G401 (cell line): Measurements from ENCODE around the gene ADTRP. TPM values are rescaled to one million over a fixed set of nuclear protein-coding genes. Genes with fewer than 3 reads are reported as not detected.
"Not testable (repeated sequence)": the region's sequence is repeated elsewhere in the genome, so short reads cannot be mapped to it uniquely, and the experiment has no call there.

Experiments used
- DNase-seq: peaks from one replicate; pipeline ENCODE4 v3.0.0-alpha.2; 2015; ENCODE audit warnings: low spot score
- in situ Hi-C: cut with HindIII; loops from 2 replicates; pipeline ENCODE4 v1.10.0; 2016; ENCODE audit warnings: low sequenced_read_pairs, mixed read lengths
- total RNA-seq: library from RNA; depleted of rRNA; stranded (reverse); fragments of >200 nt; shearing (Covaris generic); gene quantifications from 2 replicates; pipeline ENCODE4 v1.2.3, GENCODE V29; 2014

ADTRP gene
- total RNA-seq, 1 experiment from 2014 or later = 16.8 TPM

DNA sequence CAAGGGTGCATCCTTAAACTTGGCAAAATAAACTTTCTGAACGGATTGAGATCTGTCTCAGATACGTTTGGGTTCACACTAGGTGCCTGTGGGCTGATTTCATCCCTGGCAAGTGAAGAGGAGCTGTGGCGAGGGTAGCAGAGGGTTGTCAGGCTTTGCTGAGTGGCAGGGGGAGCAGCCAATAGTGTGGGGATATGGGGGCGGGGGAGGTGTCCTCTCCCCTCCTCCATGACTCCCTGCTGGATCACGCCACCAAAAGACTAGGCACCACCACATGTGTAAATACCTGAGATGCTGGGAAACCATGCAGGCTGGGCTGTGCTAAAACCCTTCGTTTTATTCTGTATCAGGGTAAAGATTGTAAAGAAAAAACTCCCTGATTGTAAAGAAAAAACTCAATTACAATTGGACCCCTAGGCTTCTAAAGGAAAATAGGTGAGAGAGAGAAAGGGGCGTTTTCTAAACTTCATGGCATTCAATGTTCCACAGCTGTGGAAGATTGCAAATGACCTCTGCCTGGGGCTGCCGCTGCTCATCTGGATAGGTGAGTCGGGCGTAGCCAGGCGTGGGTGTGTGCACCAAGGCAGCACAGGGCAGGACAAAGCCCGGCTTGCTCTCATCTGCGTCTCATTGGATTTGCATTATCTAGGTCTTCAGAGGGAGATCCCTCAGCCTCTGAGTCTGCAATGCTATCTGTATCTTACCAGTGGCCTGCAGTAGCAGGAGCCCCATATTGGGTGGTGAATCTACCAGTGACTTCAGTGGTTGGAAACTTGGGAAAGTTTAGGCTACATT is 26.9 kb upstream of the ADTRP start:
- in situ Hi-C loops = no loop called here

DNA sequence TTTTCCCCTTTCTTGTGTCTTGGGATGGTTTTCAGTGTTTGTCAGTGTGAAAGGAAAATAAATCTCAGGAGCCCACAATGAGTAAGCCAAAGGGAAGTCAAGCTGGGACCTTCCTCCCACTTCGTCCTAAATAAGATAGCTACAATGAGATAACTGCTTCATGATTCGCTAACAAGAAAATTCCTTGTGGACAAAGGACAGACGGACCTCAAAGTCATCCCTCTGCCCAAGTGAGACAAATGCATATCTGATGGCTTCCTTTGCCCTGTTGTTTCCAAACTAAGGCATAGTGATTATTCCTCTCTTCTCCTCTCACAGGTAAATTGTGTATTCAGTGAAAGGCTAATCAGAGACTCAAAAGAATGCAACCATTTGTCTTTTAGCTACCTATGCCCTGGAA is 26.1 kb upstream of the ADTRP start:
- in situ Hi-C loops = no loop called here
- no peak for DNase-seq

More for the DNA sequence above, 26.9 kb upstream of the ADTRP start:
- no peak for DNase-seq

DNA sequence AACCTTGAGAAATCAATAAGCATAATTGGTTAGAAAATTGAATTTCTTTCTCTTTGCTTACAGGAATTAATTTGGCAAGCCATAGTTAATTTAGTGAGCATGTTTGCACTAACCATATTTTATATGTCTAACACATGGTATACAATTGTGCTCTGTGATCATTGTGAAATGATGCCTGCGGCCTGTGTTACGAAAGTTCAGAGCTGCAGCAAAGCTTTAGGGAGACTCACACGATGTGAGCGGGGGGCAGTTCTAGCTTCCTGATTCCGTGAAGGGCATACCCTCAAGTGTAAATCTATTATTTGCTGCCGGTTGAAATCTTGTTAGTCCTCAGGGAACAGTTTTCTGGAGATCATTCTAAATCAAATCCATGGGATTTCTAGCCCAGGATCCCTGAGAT is 25.5 kb upstream of the ADTRP start:
- DNase-seq = no peak
- in situ Hi-C loops = no loop called here

DNA sequence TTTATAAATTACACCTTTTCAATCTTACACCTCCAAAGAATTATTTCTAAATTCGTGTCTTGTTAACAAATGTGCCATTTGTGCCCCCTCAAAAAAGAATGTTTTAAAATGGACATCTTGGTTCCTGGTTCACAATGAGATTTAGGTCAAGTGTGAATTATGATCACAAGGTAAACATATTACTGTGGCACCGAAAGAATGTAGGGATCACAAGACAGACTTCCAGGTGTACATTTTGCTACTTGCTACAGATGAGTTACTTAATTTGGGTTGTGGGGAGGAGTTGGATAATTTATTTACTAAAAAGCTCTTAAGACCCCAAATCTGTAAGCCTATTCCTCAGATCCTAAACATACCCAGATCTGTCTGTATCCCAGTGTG is 25.0 kb upstream of the ADTRP start:
- in situ Hi-C loops = no loop called here
- DNase-seq = no peak

DNA sequence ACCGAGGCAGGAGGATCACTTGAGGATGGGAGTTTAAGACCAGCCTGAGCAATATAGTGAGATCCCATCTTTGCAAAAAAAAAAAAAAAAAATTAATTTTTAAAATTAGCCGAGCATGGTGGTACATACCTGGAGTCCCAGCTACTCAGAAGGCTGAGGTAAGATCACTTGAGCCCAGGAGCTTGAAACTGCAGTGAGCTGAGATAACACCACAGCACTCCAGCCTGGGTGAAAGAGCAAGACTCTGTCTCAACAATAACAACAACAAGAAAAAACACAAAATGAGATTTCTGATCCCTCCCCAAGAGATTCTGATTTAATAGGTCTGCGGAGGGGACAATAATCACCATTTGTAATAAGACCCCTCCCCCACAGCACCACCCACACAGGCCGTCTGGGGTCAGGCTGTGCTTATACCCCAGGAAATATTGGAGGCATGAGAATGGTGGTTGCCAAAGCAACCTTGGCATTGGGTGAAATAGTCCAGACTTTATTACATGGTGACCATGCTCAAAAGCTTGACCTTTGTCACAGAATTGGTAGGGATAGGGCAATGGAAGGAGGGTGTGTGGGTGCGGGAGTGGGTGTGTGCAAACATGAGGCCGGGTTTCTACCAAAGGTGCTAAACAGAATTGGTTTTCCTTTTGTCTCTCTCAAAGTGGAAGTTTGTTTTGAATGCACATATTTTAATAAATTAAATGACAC is 24.4 kb upstream of the ADTRP start:
- in situ Hi-C loops = no loop called here

DNA sequence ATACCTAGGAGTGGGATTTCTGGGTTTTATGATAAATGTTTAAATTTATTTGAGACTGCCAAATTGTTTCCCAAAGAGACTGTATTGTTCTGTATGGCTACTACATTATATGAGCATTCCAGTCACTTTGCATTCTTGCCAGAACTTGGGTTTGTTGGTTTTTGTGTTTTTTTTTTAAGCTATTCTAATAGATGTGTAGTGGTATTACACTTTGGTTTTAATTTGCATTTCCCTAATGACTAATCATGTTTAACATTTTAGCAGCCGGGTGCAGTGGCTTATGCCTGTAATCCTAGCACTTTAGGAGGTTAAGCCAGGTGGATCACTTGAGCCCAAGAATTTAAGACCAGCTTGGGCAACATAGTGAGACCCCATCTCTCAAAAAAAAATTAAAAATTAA is 21.9 kb upstream of the ADTRP start:
- in situ Hi-C loops, DNase-seq: not testable (repeated sequence)

More for the DNA sequence above, 24.4 kb upstream of the ADTRP start:
- no peak for DNase-seq

DNA sequence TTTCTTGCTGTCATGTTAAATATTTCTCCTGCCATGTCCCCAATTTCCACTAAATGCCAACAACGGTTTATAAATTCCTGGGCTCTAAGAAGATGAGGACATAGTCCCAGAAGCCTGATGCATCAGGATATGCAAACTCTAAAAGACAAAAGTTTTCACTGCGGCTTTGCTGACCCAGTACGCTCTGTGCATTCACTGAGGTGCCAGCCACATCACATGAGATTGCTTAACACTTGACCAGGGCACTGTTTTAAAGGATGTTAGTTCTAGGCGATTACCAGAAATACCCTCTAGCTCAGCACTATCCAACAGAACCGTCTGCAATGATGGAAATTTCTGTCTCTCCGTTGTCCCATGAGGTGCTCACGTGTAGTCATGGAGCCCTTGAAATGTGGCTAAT is 19.9 kb upstream of the ADTRP start:
- no peak for DNase-seq
- in situ Hi-C loops = no loop called here

DNA sequence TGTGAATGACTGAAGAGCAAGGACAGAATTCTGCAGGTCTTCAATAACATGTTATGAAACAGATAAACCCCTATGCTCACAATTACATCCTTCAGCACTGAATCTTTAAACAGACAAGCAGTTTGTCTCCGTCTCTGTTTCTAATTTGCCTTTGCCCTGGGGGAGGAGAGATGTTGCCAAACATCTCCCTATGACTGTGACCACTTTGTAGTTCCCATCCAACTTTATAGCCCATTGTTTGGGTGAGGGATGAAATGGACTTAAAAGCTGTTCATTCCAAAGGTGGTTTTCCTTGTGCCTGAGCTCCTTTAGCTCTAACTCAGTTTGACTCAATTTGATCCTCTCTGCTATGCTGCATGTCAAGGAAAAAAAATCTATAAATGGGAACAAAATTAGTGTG is 19.5 kb upstream of the ADTRP start:
- in situ Hi-C loops = no loop called here
- no peak for DNase-seq

DNA sequence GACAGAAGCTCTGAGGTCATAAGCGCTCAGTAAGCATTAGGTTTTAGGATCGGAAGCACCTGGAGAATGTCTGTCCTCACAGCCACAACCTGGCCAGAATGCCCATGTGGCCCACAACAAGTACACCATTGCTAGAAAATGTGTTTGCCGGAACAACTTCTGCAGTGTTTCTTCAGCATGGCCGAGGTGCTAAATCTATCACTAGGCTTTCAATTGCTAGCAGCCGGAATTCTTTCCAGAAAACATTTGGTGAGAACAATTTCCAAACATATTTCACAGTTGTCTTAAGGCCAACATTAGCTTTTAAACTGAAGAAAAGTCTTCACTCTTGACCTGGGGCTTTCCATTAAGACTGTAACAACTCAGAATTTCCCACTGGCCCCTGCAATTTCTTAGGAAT is 18.2 kb upstream of the ADTRP start:
- no peak for DNase-seq
- in situ Hi-C loops = no loop called here

DNA sequence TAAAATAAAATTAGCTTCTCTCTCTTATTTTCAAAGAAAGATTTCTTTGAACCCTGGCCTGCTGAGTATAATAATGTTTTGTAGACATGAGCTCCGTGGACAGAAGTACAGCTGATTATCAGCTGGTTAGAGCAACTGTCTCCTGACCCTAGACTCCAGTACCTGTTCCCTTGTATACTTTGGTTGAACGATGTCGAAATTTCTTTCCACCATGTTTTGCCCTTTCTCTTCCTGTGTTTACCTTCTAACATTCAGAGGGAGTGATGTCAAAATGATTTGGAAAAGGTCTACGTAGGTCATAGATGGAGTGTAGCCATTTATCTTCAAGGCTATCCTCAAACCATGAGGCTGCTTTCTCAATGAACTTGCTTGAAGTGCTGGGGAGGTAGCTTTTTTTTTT is 16.8 kb upstream of the ADTRP start:
- DNase-seq = no peak
- in situ Hi-C loops = no loop called here

DNA sequence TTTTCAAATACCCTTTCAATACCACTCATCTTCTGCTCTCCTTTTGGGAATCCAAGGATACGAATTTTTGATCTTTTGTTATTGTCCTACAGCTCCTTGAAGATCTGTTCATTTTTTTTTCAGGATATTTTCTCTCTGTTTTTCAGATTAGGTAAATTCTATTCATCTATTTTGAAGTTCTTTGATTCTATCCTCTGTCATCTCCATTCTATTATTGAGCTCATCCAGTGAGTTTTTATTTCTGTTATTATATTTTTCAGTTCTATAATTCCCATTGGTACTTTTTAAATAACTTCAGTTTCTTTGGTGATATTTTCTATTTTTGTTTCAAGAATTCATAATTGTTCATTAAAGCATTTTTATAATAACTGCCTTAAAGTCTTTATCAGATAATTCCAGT is 14.7 kb upstream of the ADTRP start:
- DNase-seq = no peak
- in situ Hi-C loops = no loop called here

DNA sequence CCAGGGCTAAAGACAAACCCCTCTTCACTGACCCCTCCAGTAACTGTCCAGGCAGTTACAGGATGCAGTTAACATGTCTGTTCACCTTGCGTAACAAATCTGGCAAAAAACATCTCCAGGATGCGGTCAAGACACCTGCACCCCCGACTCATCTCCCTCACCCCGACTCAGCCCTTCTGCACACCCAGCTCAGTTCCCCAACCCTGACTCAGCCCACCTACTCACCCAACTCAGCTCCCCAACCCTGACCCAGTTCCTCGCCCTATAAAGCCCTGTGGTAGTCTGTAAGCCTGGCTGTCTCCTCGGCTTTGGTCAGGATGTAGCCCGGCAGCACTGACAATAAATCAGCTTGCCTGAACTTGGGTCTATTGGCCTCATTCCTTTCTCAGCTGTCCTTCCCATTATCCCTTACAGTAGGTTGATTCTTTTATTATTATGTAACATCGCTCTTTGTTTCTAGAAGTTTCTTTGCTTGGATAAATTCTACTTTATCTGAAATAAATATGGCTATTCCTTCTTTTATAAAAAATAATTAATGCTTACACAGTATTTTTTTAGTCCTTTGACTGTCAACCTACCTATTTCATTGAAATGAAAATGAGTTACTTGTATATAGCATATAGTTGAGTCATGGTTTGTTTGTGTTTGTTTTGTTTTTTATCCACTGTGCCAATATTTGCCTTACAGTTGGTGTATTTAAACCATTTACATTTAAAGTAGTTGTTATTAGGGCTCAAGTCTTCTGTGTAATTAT is 12.9 kb upstream of the ADTRP start:
- in situ Hi-C loops = no loop called here
- no peak for DNase-seq

DNA sequence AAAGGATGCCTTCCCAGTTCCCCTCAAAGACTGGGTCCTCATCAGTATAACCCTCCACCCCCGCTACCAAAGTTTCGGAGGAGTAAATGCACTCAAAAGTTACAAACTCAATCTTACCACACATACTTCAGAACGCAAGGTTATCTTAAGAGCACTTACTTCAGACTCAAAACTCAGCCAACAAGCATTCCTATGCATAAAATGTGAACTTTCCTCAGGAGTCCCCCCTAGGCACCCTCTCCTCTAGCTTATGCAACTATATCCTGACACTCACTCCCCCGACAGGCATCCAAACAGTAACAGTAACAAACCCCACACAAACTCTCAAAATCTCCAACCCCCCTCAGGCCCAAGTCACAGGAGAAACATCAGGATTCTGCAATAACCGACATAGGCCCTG is 11.1 kb upstream of the ADTRP start:
- in situ Hi-C loops = no loop called here
- DNase-seq = no peak

DNA sequence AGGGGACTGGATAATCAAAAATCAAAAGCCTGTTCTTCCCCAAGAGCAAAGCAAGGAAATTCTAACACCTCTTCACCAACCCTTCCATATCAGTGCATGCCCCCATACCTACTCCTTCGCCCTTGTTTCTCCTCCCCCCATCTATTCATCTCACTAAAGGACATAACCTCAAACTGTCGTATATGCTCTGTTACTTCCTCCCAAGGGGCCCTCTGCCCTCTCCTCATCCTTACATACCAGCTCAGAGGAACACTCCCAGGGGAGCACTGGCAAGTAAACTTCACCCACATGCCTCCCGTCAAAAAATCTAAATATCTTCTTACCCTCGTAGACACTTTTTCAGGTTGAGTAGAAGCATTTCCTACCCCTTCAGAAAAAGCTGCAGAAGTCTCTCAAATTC is 9.4 kb upstream of the ADTRP start:
- in situ Hi-C loops = no loop called here
- DNase-seq = no peak

DNA sequence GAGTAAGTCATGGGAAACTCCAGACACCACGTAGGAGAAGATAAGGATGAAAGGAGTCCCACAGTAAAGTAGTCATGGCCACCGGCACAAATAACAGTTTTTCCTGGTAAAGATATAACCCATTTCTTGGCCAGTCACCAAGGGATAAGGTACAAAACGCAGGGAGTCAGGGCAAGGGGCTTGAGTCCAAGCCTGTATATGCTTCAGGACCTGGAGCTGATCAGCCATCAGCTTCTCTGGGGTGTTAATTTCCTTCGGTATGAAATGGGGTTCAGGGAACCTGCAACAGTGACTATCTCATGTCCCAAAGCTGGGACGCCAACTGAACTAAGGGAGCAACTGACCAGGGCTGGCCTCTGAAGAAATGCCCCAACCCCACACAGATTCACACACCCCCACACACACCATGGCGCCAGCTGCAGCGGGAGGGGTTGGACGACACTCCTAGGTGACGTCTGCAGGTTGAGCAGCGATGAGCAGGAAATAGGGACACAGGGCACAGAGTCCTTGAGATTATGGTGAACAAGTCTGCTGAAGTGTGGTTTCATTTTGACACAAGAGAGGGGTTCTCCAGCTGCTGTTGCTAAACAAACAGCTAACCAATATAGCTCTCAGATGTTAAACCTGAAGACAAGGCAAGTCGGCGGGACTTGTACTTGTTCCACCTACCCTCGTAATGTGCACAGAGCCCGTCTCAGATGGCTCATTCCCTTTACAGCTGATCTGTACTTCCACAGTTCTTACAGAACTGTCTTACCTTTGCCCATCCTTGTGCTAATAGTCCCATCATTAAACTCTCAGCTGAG is 7.4 kb upstream of the ADTRP start:
- DNase-seq = no peak
- in situ Hi-C loops = no loop called here

DNA sequence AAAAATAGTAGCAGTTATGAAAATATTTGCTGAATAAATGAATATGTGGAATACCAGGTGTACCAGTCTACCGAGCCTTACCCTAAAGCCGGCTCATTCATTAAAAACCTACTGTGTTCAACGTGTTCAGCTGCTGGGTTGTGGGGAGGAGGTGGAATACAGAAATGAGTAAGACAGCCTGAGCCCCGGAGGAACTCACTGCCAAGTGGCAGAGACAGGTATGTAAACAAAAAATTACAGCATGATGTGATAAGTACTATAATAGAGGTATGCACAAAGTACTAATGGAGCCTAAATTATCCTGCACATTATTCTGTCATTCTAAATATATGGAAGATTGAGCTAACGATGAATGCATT is 6.8 kb upstream of the ADTRP start:
- in situ Hi-C loops = no loop called here
- DNase-seq = no peak

DNA sequence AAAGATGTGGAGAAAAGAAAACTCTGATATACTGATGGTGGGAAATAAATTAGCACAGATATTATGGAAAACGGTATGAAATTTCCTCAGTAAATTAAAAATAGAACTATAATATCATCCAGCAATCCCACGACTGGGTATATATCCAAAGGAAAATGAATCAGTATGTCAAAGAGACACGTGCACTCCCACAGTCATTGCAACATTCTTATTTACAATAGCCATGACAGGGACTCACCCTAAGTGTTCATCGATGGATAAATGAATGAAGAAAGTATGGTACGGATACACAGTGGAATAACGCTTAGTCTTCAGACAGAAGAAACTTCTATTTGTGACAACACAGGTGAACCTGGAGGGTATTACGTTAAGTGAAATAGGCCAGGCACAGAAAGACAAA is 5.7 kb upstream of the ADTRP start:
- DNase-seq = no peak
- in situ Hi-C loops = no loop called here

DNA sequence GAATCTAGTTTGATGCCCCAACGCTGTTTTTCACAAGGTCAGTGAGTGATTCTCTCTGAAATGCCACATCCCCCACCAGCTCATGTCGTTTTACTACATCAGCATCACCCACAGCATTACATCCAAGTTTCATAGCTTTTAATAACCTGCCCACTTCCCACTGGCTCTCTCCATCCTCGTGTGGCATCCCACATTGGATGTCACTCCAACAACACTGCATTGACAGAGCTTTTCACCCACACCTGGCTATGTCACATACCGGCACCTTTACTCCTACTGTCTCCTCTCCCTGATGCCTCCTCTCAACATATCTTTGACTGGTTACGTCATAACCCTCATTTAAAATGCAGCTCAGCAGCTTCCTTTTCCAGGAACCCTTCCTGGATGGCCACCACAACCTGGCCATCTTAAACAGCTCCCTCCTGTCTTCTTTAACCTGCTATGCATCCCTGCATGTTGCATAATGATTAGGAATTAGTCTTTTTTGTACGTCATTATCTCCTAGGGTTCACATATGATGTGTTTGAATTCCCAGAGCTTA is 5.0 kb upstream of the ADTRP start:
- DNase-seq = no peak
- in situ Hi-C loops = no loop called here

DNA sequence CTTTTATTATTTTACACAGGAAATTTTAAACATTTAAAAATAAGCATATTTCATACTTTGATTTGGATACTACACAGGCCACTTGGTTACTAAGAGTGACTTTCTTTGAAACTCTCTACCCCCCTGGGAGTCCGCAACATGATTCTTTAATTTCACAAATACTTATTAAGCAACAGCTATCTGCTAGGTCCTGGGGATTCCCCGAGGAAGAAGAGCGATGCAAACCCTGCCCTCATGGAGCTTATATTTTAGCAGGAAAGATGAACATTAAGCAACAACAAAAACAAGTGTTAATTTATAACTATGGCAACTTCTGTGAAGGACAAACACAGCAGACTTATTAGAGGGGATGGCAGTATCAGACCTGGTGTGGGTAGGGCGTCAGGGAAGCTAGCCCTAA is 3.9 kb upstream of the ADTRP start:
- in situ Hi-C loops = no loop called here
- no peak for DNase-seq
